Tibial nerve (tissue), 4 donors: ENCODE results near the gene ATG7. TPM values are rescaled to one million over a fixed set of nuclear protein-coding genes. Genes with fewer than 3 reads are reported as not detected.
"Not testable (repeated sequence)": the region's sequence is repeated elsewhere in the genome, so short reads cannot be mapped to it uniquely, and the experiment has no call there.

Source experiments
- DNase-seq, 2 donors: peaks; one replicate each; pipeline ENCODE4 v3.0.0-alpha.2; 2019; ENCODE audit warnings: low spot score in 2 of 2
- H3K27ac ChIP-seq, 4 donors: fragments of 200-600 bp; sonication (generic) in 3 of 4; one replicate each; pipeline ENCODE4 v1.5.1; 2017 to 2019; ENCODE audit warnings: mild to moderate bottlenecking in 1 of 4
- H3K27me3 ChIP-seq, 2 donors: fragments of 200-600 bp; sonication (generic) in 1 of 2; one replicate each; pipeline versions ENCODE4 v1.5.1 to v1.6.0; 2017 to 2019
- H3K36me3 ChIP-seq, 3 donors: fragments of 200-600 bp; sonication (generic); one replicate each; pipeline ENCODE4 v1.5.1; 2018 to 2019
- H3K4me1 ChIP-seq, 4 donors: fragments of 200-600 bp; sonication (generic) in 3 of 4; one replicate each; pipeline ENCODE4 v1.5.1; 2017 to 2019
- H3K4me3 ChIP-seq, 4 donors: fragments of 200-600 bp; sonication (generic) in 3 of 4; one replicate each; pipeline ENCODE4 v1.5.1; 2017 to 2019; ENCODE audit warnings: mild to moderate bottlenecking in 1 of 4, moderate library complexity in 1 of 4
- H3K9me3 ChIP-seq, 4 donors: fragments of 200-600 bp; sonication (generic) in 3 of 4; one replicate each; pipeline ENCODE4 v1.5.1; 2017 to 2019
- CTCF ChIP-seq, 5 experiments: fragments of 200-600 bp in 3 of 5; fragments of 450-650 bp in 2 of 5; sonication (generic) in 3 of 5; IDR thresholded peaks; one replicate each; pipeline ENCODE4 v1.5.1; 2016 to 2019; ENCODE audit warnings: antibody characterized with exemption in 5 of 5, mild to moderate bottlenecking in 3 of 5, moderate library complexity in 2 of 5
- EP300 ChIP-seq, 2 donors: sonication (generic); formaldehyde crosslinking; IDR thresholded peaks; one replicate each; pipeline ENCODE4 v1.6.1; 2017; ENCODE audit warnings: antibody characterized with exemption in 2 of 2, mild to moderate bottlenecking in 1 of 2
- POLR2A ChIP-seq, 2 donors: fragments of 450-650 bp; IDR thresholded peaks; one replicate each; pipeline ENCODE4 v1.6.1; 2017; ENCODE audit warnings: antibody characterized with exemption in 2 of 2, mild to moderate bottlenecking in 2 of 2, moderate library complexity in 2 of 2
- WGBS, 2 donors: methylation state at CpG; one replicate each; pipeline ENCODE4 v1.1.5; 2018; 5-methylcytosine and 5-hydroxymethylcytosine counted together
- total RNA-seq, 4 donors: library from RNA; depleted of rRNA; stranded (reverse); fragments of >200 nt; gene quantifications; one replicate each; pipeline ENCODE4 v1.1.0, GENCODE V29; 2016

ATG7 gene
- total RNA-seq, 4 donors from 2014 or later = 71.0 to 94.0 (median 76.2) TPM

GRCh38 chr3:11346416-11346815 is 74.2 kb downstream of the ATG7 start:
- WGBS, 2 donors = 83 to 87% methylated on average over 1 of the region's 1 CpG
- Histone ChIP-seq H3K27me3 (no peaks in the 10 kb centered on the region), H3K9me3 (no peaks in the 10 kb centered on the region)

GRCh38 chr3:11348877-11349276 is 76.7 kb downstream of the ATG7 start:
- not testable (repeated sequence) for DNase-seq, H3K4me3 ChIP-seq, H3K27me3 ChIP-seq, H3K27ac ChIP-seq, H3K9me3 ChIP-seq, H3K4me1 ChIP-seq
- peaks cover 0 to 75% (median 0%) of the 10 kb centered on the region in 3 donors for H3K36me3 ChIP-seq
- 95 to 99% methylated on average over 6 of the region's 6 CpGs for WGBS, 2 donors

More at GRCh38 chr3:11346416-11346815, 74.2 kb downstream of the ATG7 start:
- DNase-seq = no peak
- Histone ChIP-seq H3K36me3 (peaks cover 0 to 81% (median 0%) of the 10 kb centered on the region in 3 donors), H3K4me1 (no peaks in the 10 kb centered on the region), H3K4me3 (no peak overlapping the region), H3K27ac (no peak overlapping the region)
- TF ChIP-seq POLR2A (IDR thresholded peaks at IDR 0.05) = no peak
- no peak for TF ChIP-seq EP300 (IDR thresholded peaks at IDR 0.05)

GRCh38 chr3:11349446-11349845 is 77.2 kb downstream of the ATG7 start:
- Histone ChIP-seq H3K27ac (no peak overlapping the region), H3K4me1 (no peaks in the 10 kb centered on the region), H3K27me3 (no peaks in the 10 kb centered on the region), H3K36me3 (peaks cover 0 to 75% (median 0%) of the 10 kb centered on the region in 3 donors), H3K4me3 (no peak overlapping the region), H3K9me3 (no peaks in the 10 kb centered on the region)
- 78 to 79% methylated on average over 2 of the region's 2 CpGs for WGBS, 2 donors
- TF ChIP-seq CTCF (IDR thresholded peaks at IDR 0.05) (no peak), POLR2A (IDR thresholded peaks at IDR 0.05) (no peak), EP300 (IDR thresholded peaks at IDR 0.05) (no peak)
- DNase-seq = no peak

GRCh38 chr3:11350374-11350773 is 78.2 kb downstream of the ATG7 start:
- H3K27me3 ChIP-seq = no peaks in the 10 kb centered on the region
- 78 to 89% methylated on average over 2 of the region's 2 CpGs for WGBS, 2 donors
- H3K9me3 ChIP-seq = no peaks in the 10 kb centered on the region
- no peak overlapping the region for H3K27ac ChIP-seq
- peaks cover 0 to 68% (median 0%) of the 10 kb centered on the region in 3 donors for H3K36me3 ChIP-seq
- no peaks in the 10 kb centered on the region for H3K4me1 ChIP-seq
- no peak for DNase-seq
- no peak overlapping the region for H3K4me3 ChIP-seq
- TF ChIP-seq POLR2A (IDR thresholded peaks at IDR 0.05) (no peak), CTCF (IDR thresholded peaks at IDR 0.05) (no peak), EP300 (IDR thresholded peaks at IDR 0.05) (no peak)

GRCh38 chr3:11351451-11351850 is 79.3 kb downstream of the ATG7 start:
- Histone ChIP-seq H3K9me3 (no peaks in the 10 kb centered on the region), H3K4me1 (no peaks in the 10 kb centered on the region), H3K4me3 (no peak overlapping the region), H3K36me3 (peaks cover 0 to 59% (median 0%) of the 10 kb centered on the region in 3 donors), H3K27ac (no peak overlapping the region), H3K27me3 (no peaks in the 10 kb centered on the region)
- no peak for DNase-seq
- no peak for TF ChIP-seq CTCF (IDR thresholded peaks at IDR 0.05)
- TF ChIP-seq POLR2A (IDR thresholded peaks at IDR 0.05) = no peak
- TF ChIP-seq EP300 (IDR thresholded peaks at IDR 0.05) = no peak
- WGBS, 2 donors = 82 to 89% methylated on average over 5 of the region's 5 CpGs

GRCh38 chr3:11356269-11356668 is 84.1 kb downstream of the ATG7 start:
- Histone ChIP-seq H3K4me1 (no peaks in the 10 kb centered on the region), H3K9me3 (no peaks in the 10 kb centered on the region), H3K27ac (no peak overlapping the region), H3K36me3 (peaks cover 4 to 65% (median 4%) of the 10 kb centered on the region in 3 donors), H3K27me3 (no peaks in the 10 kb centered on the region), H3K4me3 (no peak overlapping the region)
- 67 to 74% methylated on average over 1 of the region's 1 CpG for WGBS, 2 donors
- TF ChIP-seq CTCF (IDR thresholded peaks at IDR 0.05) (no peak), EP300 (IDR thresholded peaks at IDR 0.05) (no peak), POLR2A (IDR thresholded peaks at IDR 0.05) (no peak)
- no peak for DNase-seq
